Neural progenitor cell (in vitro differentiated cells): Measurements from ENCODE around the gene MFAP2.

ENCODE experiments used
- EZH2 ChIP-seq: fragments of 200-600 bp; sonication (generic); IDR thresholded peaks from 2 replicates; pipeline ENCODE4 v1.6.1; 2017; ENCODE audit warnings: antibody characterized with exemption, mild to moderate bottlenecking, moderate library complexity
- EZH2phosphoT487 ChIP-seq: fragments of 200-600 bp; sonication (generic); IDR thresholded peaks from 2 replicates; pipeline ENCODE4 v1.6.1; 2017; ENCODE audit warnings: antibody characterized with exemption
- TF ChIP-seq, protein P1 (sequence below): fragments of 200-600 bp; sonication (generic); IDR thresholded peaks from 2 replicates; pipeline ENCODE4 v1.5.1; 2017; ENCODE audit warnings: antibody characterized with exemption, mild to moderate bottlenecking

DNA sequence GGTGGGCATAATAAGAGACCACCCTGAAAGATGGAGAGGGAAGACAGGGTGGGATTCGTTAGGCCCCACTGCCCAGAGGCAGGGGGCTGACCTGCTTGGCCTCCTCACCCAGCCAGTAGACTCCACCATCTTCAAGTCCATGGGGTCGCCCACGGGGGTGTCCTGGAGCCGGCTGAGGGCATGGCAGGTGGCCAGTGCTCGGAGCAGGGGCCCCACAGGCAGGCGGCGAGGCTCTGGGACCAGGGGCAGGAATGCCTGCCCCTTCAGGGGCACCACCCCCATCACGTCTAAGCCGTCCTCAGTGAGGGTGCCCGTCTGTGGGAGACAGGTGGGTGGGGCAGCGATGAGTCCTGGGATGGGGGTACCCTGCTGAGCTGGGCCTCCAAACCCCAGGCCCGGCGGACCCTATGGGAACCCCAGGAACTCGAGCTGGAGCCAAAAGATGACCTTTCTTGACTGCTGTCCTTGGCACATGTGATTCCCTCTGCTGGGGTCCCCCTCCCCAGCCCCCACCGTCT lies 13.2 kb upstream of the MFAP2 start:
- TF ChIP-seq, protein P1, sequence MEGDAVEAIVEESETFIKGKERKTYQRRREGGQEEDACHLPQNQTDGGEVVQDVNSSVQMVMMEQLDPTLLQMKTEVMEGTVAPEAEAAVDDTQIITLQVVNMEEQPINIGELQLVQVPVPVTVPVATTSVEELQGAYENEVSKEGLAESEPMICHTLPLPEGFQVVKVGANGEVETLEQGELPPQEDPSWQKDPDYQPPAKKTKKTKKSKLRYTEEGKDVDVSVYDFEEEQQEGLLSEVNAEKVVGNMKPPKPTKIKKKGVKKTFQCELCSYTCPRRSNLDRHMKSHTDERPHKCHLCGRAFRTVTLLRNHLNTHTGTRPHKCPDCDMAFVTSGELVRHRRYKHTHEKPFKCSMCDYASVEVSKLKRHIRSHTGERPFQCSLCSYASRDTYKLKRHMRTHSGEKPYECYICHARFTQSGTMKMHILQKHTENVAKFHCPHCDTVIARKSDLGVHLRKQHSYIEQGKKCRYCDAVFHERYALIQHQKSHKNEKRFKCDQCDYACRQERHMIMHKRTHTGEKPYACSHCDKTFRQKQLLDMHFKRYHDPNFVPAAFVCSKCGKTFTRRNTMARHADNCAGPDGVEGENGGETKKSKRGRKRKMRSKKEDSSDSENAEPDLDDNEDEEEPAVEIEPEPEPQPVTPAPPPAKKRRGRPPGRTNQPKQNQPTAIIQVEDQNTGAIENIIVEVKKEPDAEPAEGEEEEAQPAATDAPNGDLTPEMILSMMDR, result no peak
- TF ChIP-seq EZH2 (no peak), EZH2phosphoT487 (no peak)
